KMS-11 (cell line): Measurements from ENCODE around the gene AEBP1.

Source experiments
- H2AFZ ChIP-seq: fragments of 200-600 bp; sonication (generic); 2 replicates; pipeline ENCODE4 v1.6.1; 2016; ENCODE audit warnings: antibody characterized with exemption, mixed run types, low read depth
- H3K27ac ChIP-seq: fragments of 200-600 bp; sonication (generic); 2 replicates; pipeline ENCODE4 v1.6.1; 2016; ENCODE audit warnings: mild to moderate bottlenecking, mixed run types
- H3K27me3 ChIP-seq: fragments of 200-600 bp; sonication (generic); 2 replicates; pipeline ENCODE4 v1.6.1; 2017; ENCODE audit warnings: mild to moderate bottlenecking, low read depth, mixed run types, moderate library complexity; ENCODE audit not compliant: insufficient read depth
- H3K36me3 ChIP-seq: fragments of 200-600 bp; sonication (generic); 2 replicates; pipeline ENCODE4 v1.6.1; 2017; ENCODE audit warnings: mild to moderate bottlenecking, mixed run types; ENCODE audit not compliant: insufficient read depth
- H3K4me1 ChIP-seq: fragments of 200-600 bp; sonication (generic); 2 replicates; pipeline ENCODE4 v1.6.1; 2016; ENCODE audit warnings: mild to moderate bottlenecking, low read depth, mixed run types; ENCODE audit not compliant: poor library complexity, severe bottlenecking
- H3K4me2 ChIP-seq: fragments of 200-600 bp; sonication (generic); 2 replicates; pipeline ENCODE4 v1.7.0; 2016; ENCODE audit warnings: mild to moderate bottlenecking, mixed run types
- H3K4me3 ChIP-seq: fragments of 200-600 bp; sonication (generic); IDR thresholded peaks from 2 replicates; pipeline ENCODE4 v1.6.1; 2017; ENCODE audit warnings: low read depth, low read length, mixed read lengths; ENCODE audit not compliant: insufficient read depth
- H3K79me2 ChIP-seq: fragments of 200-600 bp; sonication (generic); 2 replicates; pipeline ENCODE4 v1.6.1; 2016; ENCODE audit warnings: low read depth, mixed run types; ENCODE audit not compliant: insufficient read depth
- H3K9ac ChIP-seq: fragments of 200-600 bp; sonication (generic); 2 replicates; pipeline ENCODE4 v1.6.1; 2016; ENCODE audit warnings: mild to moderate bottlenecking, mixed run types
- H4K20me1 ChIP-seq: fragments of 200-600 bp; sonication (generic); 2 replicates; pipeline ENCODE4 v1.6.1; 2016; ENCODE audit warnings: mild to moderate bottlenecking, mixed run types; ENCODE audit not compliant: insufficient read depth
- CTCF ChIP-seq: fragments of 200-600 bp; sonication (generic); conservative IDR thresholded peaks from 2 replicates; pipeline ENCODE4 v1.6.1; 2017; ENCODE audit warnings: low read depth, mild to moderate bottlenecking, antibody characterized with exemption, low read length, moderate library complexity, mixed read lengths

Gene AEBP1

GRCh38 chr7:44082541-44083207 is 21.5 kb upstream of the AEBP1 start:
- H3K27ac ChIP-seq = no peak overlapping the region
- no peaks in the 10 kb centered on the region for H3K36me3 ChIP-seq
- no peaks in the 10 kb centered on the region for H3K79me2 ChIP-seq
- no peak for TF ChIP-seq CTCF
- H4K20me1 ChIP-seq = no peaks in the 10 kb centered on the region
- H3K27me3 ChIP-seq = peaks cover 10% of the 10 kb centered on the region; the same call in 1 of the 2 replicates
- H3K4me1 ChIP-seq = peaks cover 4% of the 10 kb centered on the region
- peak overlapping the region; percentile 27 for H3K4me2 ChIP-seq
- no peak overlapping the region for H3K4me3 ChIP-seq
- peak overlapping the region; percentile 48; the same call in 1 of the 2 replicates for H3K9ac ChIP-seq
- peak overlapping the region; percentile 69 for H2AFZ ChIP-seq

GRCh38 chr7:44083796-44084195 is 20.3 kb upstream of the AEBP1 start:
- Histone ChIP-seq H3K4me3 (no peak overlapping the region), H3K27ac (no peak overlapping the region), H3K4me2 (no peak overlapping the region), H3K36me3 (no peaks in the 10 kb centered on the region), H3K4me1 (peaks cover 4% of the 10 kb centered on the region), H2AFZ (no peak overlapping the region), H3K79me2 (no peaks in the 10 kb centered on the region), H3K9ac (no peak overlapping the region), H3K27me3 (peaks cover 10% of the 10 kb centered on the region; the same call in 1 of the 2 replicates), H4K20me1 (no peaks in the 10 kb centered on the region)
- no peak for TF ChIP-seq CTCF

GRCh38 chr7:44084701-44085100 is 19.4 kb upstream of the AEBP1 start:
- Histone ChIP-seq H3K4me3 (no peak overlapping the region), H3K27ac (no peak overlapping the region), H2AFZ (no peak overlapping the region), H3K4me1 (peaks cover 4% of the 10 kb centered on the region), H3K9ac (no peak overlapping the region), H3K4me2 (no peak overlapping the region), H3K79me2 (no peaks in the 10 kb centered on the region), H3K36me3 (no peaks in the 10 kb centered on the region), H4K20me1 (no peaks in the 10 kb centered on the region), H3K27me3 (peaks cover 10% of the 10 kb centered on the region; the same call in 1 of the 2 replicates)
- TF ChIP-seq CTCF = no peak

GRCh38 chr7:44085546-44085945 is 18.6 kb upstream of the AEBP1 start:
- no peak overlapping the region for H2AFZ ChIP-seq
- no peak overlapping the region for H3K9ac ChIP-seq
- no peaks in the 10 kb centered on the region for H3K79me2 ChIP-seq
- peaks cover 10% of the 10 kb centered on the region; the same call in 1 of the 2 replicates for H3K27me3 ChIP-seq
- no peak overlapping the region for H3K4me3 ChIP-seq
- no peaks in the 10 kb centered on the region for H4K20me1 ChIP-seq
- H3K27ac ChIP-seq = no peak overlapping the region
- H3K4me1 ChIP-seq = peaks cover 4% of the 10 kb centered on the region
- no peak overlapping the region for H3K4me2 ChIP-seq
- no peaks in the 10 kb centered on the region for H3K36me3 ChIP-seq
- TF ChIP-seq CTCF = 0 out of 2 replicates have a peak, but pooled peaks have one; percentile 19
